Fibroblast of skin of right quadriceps (primary cell): ENCODE data around the gene DEFB125.
"Not testable (repeated sequence)": the region's sequence is repeated elsewhere in the genome, so short reads cannot be mapped to it uniquely, and the experiment has no call there.

Experiments used
- DNase-seq: peaks from one replicate; pipeline ENCODE4 v3.0.0-alpha.2; 2013

Gene DEFB125

GRCh38 chr20:87401-87800 is at the start of gene DEFB125:
Gene DEFB125, plus strand, starts transcription at chr20:87672. Its CDS starts 38 bp downstream, at chr20:87710.
- DNase-seq: no peak

- no peak for DNase-seq
These were observed 27.2 kb upstream of the DEFB125 start for GRCh38 chr20:60035-60918.

GRCh38 chr20:61230-61629 is 26.2 kb upstream of the DEFB125 start:
- no peak for DNase-seq

- DNase-seq: no peak
These were observed 25.7 kb upstream of the DEFB125 start for GRCh38 chr20:61757-62156.

GRCh38 chr20:62487-62886 is 25.0 kb upstream of the DEFB125 start:
- no peak for DNase-seq

- DNase-seq: no peak
These were observed 23.4 kb upstream of the DEFB125 start for GRCh38 chr20:64026-64603.

- DNase-seq: no peak
These were observed 22.6 kb upstream of the DEFB125 start for GRCh38 chr20:64766-65322.

GRCh38 chr20:77231-77630 is 10.2 kb upstream of the DEFB125 start:
- DNase-seq: no peak

GRCh38 chr20:78338-78737 is 9.1 kb upstream of the DEFB125 start:
- DNase-seq: no peak

GRCh38 chr20:79565-79964 is 7.9 kb upstream of the DEFB125 start:
- no peak for DNase-seq

GRCh38 chr20:90651-91050 is 3.2 kb downstream of the DEFB125 start:
- no peak for DNase-seq

GRCh38 chr20:93641-94040 is 6.2 kb downstream of the DEFB125 start:
- DNase-seq: no peak

- no peak for DNase-seq
These were observed 7.7 kb downstream of the DEFB125 start for GRCh38 chr20:95215-95614.

- not testable (repeated sequence) for DNase-seq
These were observed 10.2 kb downstream of the DEFB125 start for GRCh38 chr20:97691-98090.

GRCh38 chr20:101975-102374 is 14.5 kb downstream of the DEFB125 start:
- no peak for DNase-seq

GRCh38 chr20:103456-103855 is 16.0 kb downstream of the DEFB125 start:
- no peak for DNase-seq

- no peak for DNase-seq
These were observed 24.9 kb downstream of the DEFB125 start for GRCh38 chr20:112396-112795.

GRCh38 chr20:117518-117917 is 30.0 kb downstream of the DEFB125 start:
- no peak for DNase-seq

GRCh38 chr20:129786-130323 is 42.4 kb downstream of the DEFB125 start:
- not testable (repeated sequence) for DNase-seq

GRCh38 chr20:137668-138490 is 50.4 kb downstream of the DEFB125 start:
- DNase-seq: no peak

GRCh38 chr20:142290-142689 is 54.8 kb downstream of the DEFB125 start, which contains the start of gene DEFB126:
Gene DEFB126, plus strand, starts transcription at chr20:142590. Its CDS starts 39 bp downstream, at chr20:142629.
- DNase-seq: no peak

GRCh38 chr20:145877-146276 is 58.4 kb downstream of the DEFB125 start:
- no peak for DNase-seq
